ENCODE results near the gene MEG3. TPM values are rescaled to one million over a fixed set of nuclear protein-coding genes. Genes with fewer than 3 reads are reported as not detected.

The MEG3 gene
- total RNA-seq, 1 experiment from 2014 or later, result not detected

GRCh38 chr14:100823413-100824080 lies 2.4 kb upstream of the MEG3 start:
- H3K4me1 Mint-ChIP-seq (ENCODE audit: insufficient read depth, unreplicated experiment), result no peaks in the 10 kb centered on the region
- no peaks in the 10 kb centered on the region for H3K36me3 Mint-ChIP-seq (ENCODE audit: insufficient read depth, unreplicated experiment)
- TF ChIP-seq CTCF (IDR thresholded peaks at IDR 0.05; ENCODE audit: unreplicated experiment), result no peak
- DNase-seq (ENCODE audit: unreplicated experiment), result no peak
- H3K9me3 Mint-ChIP-seq (ENCODE audit: unreplicated experiment), result peaks cover 6% of the 10 kb centered on the region
- H3K27ac Mint-ChIP-seq (ENCODE audit: low read depth, unreplicated experiment), result no peak overlapping the region
- intact Hi-C loops (cut with micrococcal nuclease), result no loop called here
- ChIA-PET POLR2A (no interaction called here), CTCF (interaction anchor here (0.6 kb wide), 1 partner anchor 27 kb away, joined by 3 read pairs; no protein-coding TSS in a partner anchor)
- no TSS peak for BruUV-seq (replicated peaks)
- H3K27me3 Mint-ChIP-seq (ENCODE audit: insufficient read depth, unreplicated experiment), result peaks cover 26% of the 10 kb centered on the region
- H3K4me3 Mint-ChIP-seq (ENCODE audit: unreplicated experiment), result no peak overlapping the region

DNA sequence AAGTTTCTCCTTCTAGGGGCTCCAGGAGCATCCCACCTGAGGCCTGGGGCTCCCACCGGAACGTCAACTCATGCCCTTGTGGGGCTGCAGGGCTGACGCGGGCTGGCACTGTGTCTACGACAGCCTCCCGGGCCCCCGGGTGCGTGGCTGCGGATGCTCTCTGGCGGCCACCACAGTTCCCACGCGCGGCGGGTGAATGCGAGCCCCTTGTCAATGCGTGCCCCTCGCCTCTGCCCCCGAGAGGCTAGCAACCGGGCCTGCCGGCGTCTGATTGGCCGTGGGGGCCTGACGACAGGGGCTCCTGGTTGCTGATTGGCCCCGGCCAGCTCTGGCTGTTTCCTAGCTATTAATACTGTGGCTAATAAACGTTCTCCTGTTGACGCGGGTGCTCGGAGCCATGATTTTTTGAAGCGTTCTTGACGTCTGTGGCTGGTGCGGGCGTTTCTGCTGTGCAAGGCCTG lies 1.8 kb upstream of the MEG3 start:
- no peak overlapping the region for H3K27ac Mint-ChIP-seq (ENCODE audit: low read depth, unreplicated experiment)
- no TSS peak for BruUV-seq (replicated peaks)
- no peak overlapping the region for H3K4me3 Mint-ChIP-seq (ENCODE audit: unreplicated experiment)
- TF ChIP-seq CTCF (IDR thresholded peaks at IDR 0.05; ENCODE audit: unreplicated experiment), result no peak
- no peaks in the 10 kb centered on the region for H3K36me3 Mint-ChIP-seq (ENCODE audit: insufficient read depth, unreplicated experiment)
- H3K9me3 Mint-ChIP-seq (ENCODE audit: unreplicated experiment), result peaks cover 6% of the 10 kb centered on the region
- ChIA-PET CTCF (no interaction called here), POLR2A (no interaction called here)
- H3K27me3 Mint-ChIP-seq (ENCODE audit: insufficient read depth, unreplicated experiment), result peaks cover 26% of the 10 kb centered on the region
- H3K4me1 Mint-ChIP-seq (ENCODE audit: insufficient read depth, unreplicated experiment), result no peaks in the 10 kb centered on the region
- no peak for DNase-seq (ENCODE audit: unreplicated experiment)
- intact Hi-C loops (cut with micrococcal nuclease), result no loop called here

- TF ChIP-seq CTCF (IDR thresholded peaks at IDR 0.05; ENCODE audit: unreplicated experiment), result no peak
- ChIA-PET CTCF (no interaction called here), POLR2A (no interaction called here)
- H3K9me3 Mint-ChIP-seq (ENCODE audit: unreplicated experiment), result peaks cover 6% of the 10 kb centered on the region
- no peak overlapping the region for H3K4me3 Mint-ChIP-seq (ENCODE audit: unreplicated experiment)
- no peaks in the 10 kb centered on the region for H3K36me3 Mint-ChIP-seq (ENCODE audit: insufficient read depth, unreplicated experiment)
- intact Hi-C loops (cut with micrococcal nuclease), result no loop called here
- no peak overlapping the region for H3K27ac Mint-ChIP-seq (ENCODE audit: low read depth, unreplicated experiment)
- no peak for DNase-seq (ENCODE audit: unreplicated experiment)
- H3K27me3 Mint-ChIP-seq (ENCODE audit: insufficient read depth, unreplicated experiment), result peaks cover 26% of the 10 kb centered on the region
- BruUV-seq (replicated peaks), result no TSS peak
- H3K4me1 Mint-ChIP-seq (ENCODE audit: insufficient read depth, unreplicated experiment), result no peaks in the 10 kb centered on the region
Observed at GRCh38 chr14:100824901-100825712, 811 bp upstream of the MEG3 start.

GRCh38 chr14:100826391-100827100 lies 628 bp downstream of the MEG3 start:
- Mint-ChIP-seq H3K27ac (ENCODE audit: low read depth, unreplicated experiment) (no peak overlapping the region), H3K4me1 (ENCODE audit: insufficient read depth, unreplicated experiment) (no peaks in the 10 kb centered on the region), H3K4me3 (ENCODE audit: unreplicated experiment) (no peak overlapping the region), H3K9me3 (ENCODE audit: unreplicated experiment) (peaks cover 6% of the 10 kb centered on the region), H3K36me3 (ENCODE audit: insufficient read depth, unreplicated experiment) (no peaks in the 10 kb centered on the region), H3K27me3 (ENCODE audit: insufficient read depth, unreplicated experiment) (peaks cover 33% of the 10 kb centered on the region)
- ChIA-PET POLR2A (no interaction called here), CTCF (no interaction called here)
- no peak for TF ChIP-seq CTCF (IDR thresholded peaks at IDR 0.05; ENCODE audit: unreplicated experiment)
- no peak for DNase-seq (ENCODE audit: unreplicated experiment)
- BruUV-seq (replicated peaks), result no TSS peak
- intact Hi-C loops (cut with micrococcal nuclease), result no loop called here
